HL-60/S4 treated with retinoic acid at 250 ng/mL for 4 days and 3 days (cell line): ENCODE measurements around the gene CKAP4.

Experiments
- in situ Hi-C: fragments of 300-500 bp; cut with MboI; formaldehyde crosslinking; loops from 2 replicates; pipeline ENCODE4 v1.7.0; 2022; ENCODE audit warnings: low sequenced_read_pairs

The CKAP4 gene

DNA sequence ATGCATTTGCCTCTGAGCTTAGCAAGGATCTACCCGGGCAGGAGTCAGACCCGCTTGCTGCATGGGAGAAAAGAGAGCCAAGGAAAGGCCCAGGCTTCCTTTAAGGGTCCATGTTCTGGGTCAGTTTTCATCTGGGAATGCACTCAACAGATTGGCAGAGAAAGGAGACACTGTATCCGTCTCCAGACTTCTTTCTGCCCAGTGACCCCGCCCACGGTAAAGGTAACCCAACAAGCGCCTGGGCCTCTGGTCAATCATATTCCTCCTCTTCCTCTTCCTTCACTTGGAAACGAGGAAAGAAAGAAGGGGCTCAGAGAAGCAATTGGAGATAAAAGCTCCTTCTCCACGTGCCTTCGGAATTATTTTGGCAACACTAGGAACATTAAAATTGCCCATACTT lies 27.6 kb upstream of the CKAP4 start:
- in situ Hi-C loops = no loop called here

- in situ Hi-C loops = no loop called here
Observed at GRCh38 chr12:106274575-106275121, 26.8 kb upstream of the CKAP4 start.

- in situ Hi-C loops = no loop called here
Observed at GRCh38 chr12:106274012-106274411, 26.2 kb upstream of the CKAP4 start.

- in situ Hi-C loops = no loop called here
Observed at GRCh38 chr12:106273491-106273890, 25.7 kb upstream of the CKAP4 start.

- in situ Hi-C loops = no loop called here
Observed at GRCh38 chr12:106271575-106272505, 24.0 kb upstream of the CKAP4 start.

DNA sequence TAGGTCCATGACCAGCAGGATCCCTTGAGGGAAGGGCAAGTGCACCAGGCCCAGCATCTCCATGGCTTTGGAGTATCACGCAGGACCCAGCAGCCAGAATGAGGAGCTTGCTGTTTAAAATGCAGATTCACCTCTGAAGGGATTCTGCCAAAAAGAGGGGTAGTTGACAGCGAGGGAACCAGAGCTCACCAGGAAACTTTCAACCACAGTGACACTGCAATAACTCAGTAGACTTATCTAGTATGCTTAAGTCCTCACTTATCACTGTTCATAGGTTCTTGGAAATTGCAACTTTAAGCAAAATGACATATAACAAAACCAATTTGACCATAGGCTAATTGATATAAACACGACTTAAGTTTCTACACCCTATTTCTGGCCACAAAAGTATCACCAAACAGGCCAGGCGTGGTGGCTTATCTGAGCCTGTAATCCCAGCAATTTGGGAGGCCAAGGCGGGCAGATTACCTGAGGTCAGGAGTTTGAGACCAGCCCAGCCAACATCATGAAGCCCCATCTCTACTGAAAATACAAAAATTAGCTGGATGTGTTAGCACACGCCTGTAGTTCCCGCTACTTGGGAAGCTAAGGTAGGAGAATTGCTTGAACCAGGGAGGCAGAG lies 21.4 kb upstream of the CKAP4 start:
- in situ Hi-C loops = no loop called here

DNA sequence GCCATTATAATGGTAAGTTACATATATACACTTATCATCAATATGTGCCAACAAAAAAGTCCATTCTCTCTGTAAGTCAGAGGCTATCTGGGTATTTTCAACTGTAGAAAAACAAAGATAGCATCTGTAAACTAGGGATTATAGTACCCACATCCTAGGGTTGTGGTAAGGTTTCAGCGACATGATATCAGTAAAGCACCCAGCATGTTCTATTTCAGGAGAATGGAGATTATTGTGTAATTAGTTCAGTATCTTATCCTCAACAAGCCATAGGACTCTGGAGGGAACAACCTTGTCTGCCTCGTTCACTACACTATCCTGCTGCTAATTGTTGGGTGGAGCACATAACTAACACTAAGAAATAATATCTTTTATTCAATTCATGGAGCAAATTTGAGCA lies 19.7 kb upstream of the CKAP4 start:
- in situ Hi-C loops = no loop called here

GRCh38 chr12:106265116-106265515 lies 17.3 kb upstream of the CKAP4 start:
- in situ Hi-C loops = no loop called here

GRCh38 chr12:106258935-106259334 lies 11.1 kb upstream of the CKAP4 start:
- in situ Hi-C loops = no loop called here

GRCh38 chr12:106258226-106258625 lies 10.4 kb upstream of the CKAP4 start:
- in situ Hi-C loops = no loop called here

DNA sequence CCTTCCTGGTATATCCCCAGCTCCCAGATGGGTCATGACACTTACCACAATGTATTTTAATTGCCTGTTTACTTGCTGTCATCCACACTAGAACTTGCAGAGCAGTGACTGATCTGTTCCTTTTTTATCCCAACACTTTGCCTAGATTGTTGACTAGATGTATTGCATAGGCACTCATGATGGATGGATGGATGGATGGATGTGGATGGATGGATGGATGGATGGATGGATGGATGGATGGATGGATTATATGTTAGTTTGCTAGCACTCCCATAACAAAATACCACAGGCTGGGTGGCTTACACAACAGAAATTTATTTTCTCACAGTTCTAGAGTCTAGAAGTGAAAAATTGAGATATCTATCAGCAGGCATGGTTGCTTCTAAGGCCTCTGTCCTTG lies 8.7 kb upstream of the CKAP4 start:
- in situ Hi-C loops = no loop called here

GRCh38 chr12:106255952-106256351 lies 8.1 kb upstream of the CKAP4 start:
- in situ Hi-C loops = no loop called here

- in situ Hi-C loops = no loop called here
Observed at GRCh38 chr12:106255493-106255892, 7.7 kb upstream of the CKAP4 start.

- in situ Hi-C loops = no loop called here
Observed at GRCh38 chr12:106254724-106255123, 6.9 kb upstream of the CKAP4 start.

DNA sequence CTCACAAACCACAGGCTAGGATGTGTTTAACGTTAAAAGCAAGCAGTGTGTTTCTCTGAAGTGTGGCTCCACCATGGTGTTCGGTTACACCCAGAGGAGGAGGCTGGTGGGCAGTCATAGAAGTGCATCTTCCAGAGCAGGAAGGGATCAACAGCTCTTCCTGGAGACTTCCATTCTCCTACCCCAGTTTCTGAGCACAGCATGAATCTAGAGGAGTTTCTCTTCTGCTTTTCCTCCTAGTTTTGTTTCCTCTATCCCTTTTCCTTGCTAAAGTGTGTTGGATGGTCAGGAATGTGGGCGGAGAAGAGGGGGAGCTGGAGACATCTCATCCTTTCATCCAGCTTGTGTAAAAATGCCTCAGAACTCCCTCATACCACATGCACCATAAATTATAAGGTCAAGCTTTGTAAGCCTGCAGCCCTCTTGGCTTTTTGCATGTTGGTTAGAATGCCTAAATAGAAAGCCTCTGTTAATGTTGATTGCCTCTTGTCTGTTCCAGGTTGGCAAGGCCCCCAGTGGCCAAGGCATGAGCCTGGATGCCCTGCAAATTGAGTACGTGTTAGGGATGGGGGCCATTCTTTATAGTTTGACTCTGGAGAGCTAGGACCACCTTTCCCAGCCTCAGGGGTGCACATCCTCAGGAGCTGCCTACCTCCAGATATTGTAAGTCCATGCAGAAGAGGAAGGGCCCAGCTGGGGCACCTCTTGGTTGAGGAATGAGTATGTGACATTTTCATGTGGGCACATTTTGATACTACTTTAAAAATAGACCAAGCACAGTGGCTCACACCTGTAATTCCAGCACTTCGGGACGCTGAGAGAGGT lies 4.0 kb upstream of the CKAP4 start:
- in situ Hi-C loops = no loop called here

GRCh38 chr12:106249411-106250135 lies 1.8 kb upstream of the CKAP4 start:
- in situ Hi-C loops = no loop called here

DNA sequence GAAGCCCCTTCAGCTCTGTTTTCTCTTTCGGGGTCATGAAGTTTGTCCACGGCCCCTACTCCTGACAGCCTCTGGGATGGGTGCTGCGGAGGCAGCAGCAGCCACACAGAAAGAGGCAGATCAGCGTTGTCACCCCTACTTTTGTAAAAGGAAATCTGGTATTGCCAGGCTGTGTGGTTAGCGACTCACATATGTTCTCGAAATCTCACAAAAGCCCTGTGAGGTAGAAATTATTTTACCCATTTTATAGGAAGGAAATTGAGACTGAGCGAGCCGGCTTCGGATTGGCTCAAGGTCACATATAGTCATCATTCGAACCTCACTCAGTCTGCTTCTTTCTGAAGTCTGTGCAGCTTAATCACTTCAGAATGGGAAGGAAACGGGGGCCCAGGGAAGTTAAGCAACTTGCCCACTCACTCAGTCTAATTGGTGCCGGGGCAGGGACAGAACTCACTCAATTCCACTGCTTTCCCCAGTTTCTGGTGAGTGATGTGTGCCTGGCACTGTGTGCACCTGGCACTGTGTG lies 1.1 kb upstream of the CKAP4 start:
- in situ Hi-C loops = no loop called here

- in situ Hi-C loops = no loop called here
Observed at GRCh38 chr12:106248312-106248845, 559 bp upstream of the CKAP4 start.

- in situ Hi-C loops = no loop called here
Observed at GRCh38 chr12:106246891-106247673, 738 bp downstream of the CKAP4 start.
